ENCODE results near the gene CUL7. TPM values are rescaled to one million over a fixed set of nuclear protein-coding genes. Genes with fewer than 3 reads are reported as not detected.
"Not testable (repeated sequence)": the region's sequence is repeated elsewhere in the genome, so short reads cannot be mapped to it uniquely, and the experiment has no call there.

CUL7 gene
- total RNA-seq, 2 experiments from 2014 or later, result 9.7 to 11.2 TPM

- H3K36me3 Mint-ChIP-seq (ENCODE audit: low read depth); H3K9me3 Mint-ChIP-seq; H3K4me3 Mint-ChIP-seq; H3K27me3 Mint-ChIP-seq; DNase-seq; H3K27ac Mint-ChIP-seq; POLR2A ChIA-PET; H3K4me1 Mint-ChIP-seq: not testable (repeated sequence)
- CTCF ChIA-PET, result interaction anchor here (0.9 to 1.3 kb wide), 3 partner anchors 15 to 145 kb away, joined by 3 to 4 read pairs (median 4); no protein-coding TSS in a partner anchor
Measured at GRCh38 chr6:42998205-42998604, 55.4 kb downstream of the CUL7 start.

DNA sequence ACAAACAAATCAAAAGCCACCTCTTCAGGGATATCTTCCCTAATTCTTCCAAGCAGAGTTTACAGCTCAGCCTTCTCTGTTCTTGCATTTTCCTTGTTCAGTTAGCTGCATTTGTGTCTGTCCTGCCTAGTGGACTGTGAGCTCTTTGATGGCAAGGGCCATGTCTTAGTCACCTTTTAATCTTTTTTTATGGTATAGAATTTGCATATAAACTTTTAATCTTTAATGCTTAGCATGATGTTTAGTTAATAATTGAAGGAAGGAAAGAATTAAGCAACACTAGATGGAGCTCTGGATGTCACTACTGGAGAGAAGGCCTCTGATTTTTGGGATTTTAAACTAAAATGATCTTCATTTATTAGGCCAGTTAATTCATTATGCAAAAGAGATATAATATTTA, 57.1 kb downstream of the CUL7 start:
- ChIA-PET POLR2A (no interaction called here), CTCF (interaction anchor here (0.9 to 1.8 kb wide), 6 partner anchors 10 to 24 kb away, joined by 3 to 7 read pairs (median 4); partner anchors contain the start of gene PPP2R5D)
- Mint-ChIP-seq H3K4me3 (no peak overlapping the region), H3K4me1 (peaks cover 5% of the 10 kb centered on the region), H3K36me3 (ENCODE audit: low read depth) (peaks cover 2% of the 10 kb centered on the region), H3K9me3 (no peaks in the 10 kb centered on the region), H3K27ac (no peak overlapping the region), H3K27me3 (no peaks in the 10 kb centered on the region)
- DNase-seq, result no peak

DNA sequence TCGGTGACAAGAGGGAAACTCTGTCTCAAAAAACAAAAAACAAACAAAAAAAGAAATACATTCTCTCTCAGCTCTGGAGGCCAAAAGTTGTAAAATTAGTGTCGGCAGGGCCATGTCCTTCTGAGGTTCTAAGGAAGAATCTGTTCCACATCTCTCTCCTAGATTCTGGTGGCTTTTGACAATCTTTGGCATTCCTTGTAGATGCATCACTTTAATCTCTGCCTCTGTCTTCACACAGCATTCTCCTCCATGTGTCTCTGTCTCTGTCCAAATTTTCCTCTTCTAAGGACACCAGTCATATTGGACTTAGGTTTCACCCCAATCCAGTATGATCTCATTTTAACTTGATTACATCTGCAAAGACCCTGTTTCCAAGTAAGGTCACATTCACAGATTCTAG, 60.2 kb downstream of the CUL7 start:
- Mint-ChIP-seq H3K4me1 (peaks cover 13% of the 10 kb centered on the region), H3K36me3 (ENCODE audit: low read depth) (peaks cover 17% of the 10 kb centered on the region), H3K4me3 (no peak overlapping the region), H3K27ac (no peak overlapping the region), H3K27me3 (no peaks in the 10 kb centered on the region), H3K9me3 (no peaks in the 10 kb centered on the region)
- CTCF ChIA-PET, result no interaction called here
- POLR2A ChIA-PET, result no interaction called here
- no peak for DNase-seq

GRCh38 chr6:42989923-42990322, 63.7 kb downstream of the CUL7 start:
- Mint-ChIP-seq H3K27me3 (no peaks in the 10 kb centered on the region), H3K27ac (no peak overlapping the region), H3K4me3 (no peak overlapping the region), H3K36me3 (ENCODE audit: low read depth) (peaks cover 37% of the 10 kb centered on the region), H3K4me1 (peaks cover 43% of the 10 kb centered on the region), H3K9me3 (no peaks in the 10 kb centered on the region)
- ChIA-PET POLR2A (interaction anchor here (0.5 kb wide), 1 partner anchor 15 kb away, joined by 4 read pairs; no protein-coding TSS in a partner anchor), CTCF (no interaction called here)
- no peak for DNase-seq

- H3K27ac Mint-ChIP-seq, result no peak overlapping the region
- CTCF ChIA-PET, result interaction anchor here (0.5 to 1.7 kb wide), 7 partner anchors 16 to 207 kb away, joined by 3 to 6 read pairs (median 4); no protein-coding TSS in a partner anchor
- H3K4me1 Mint-ChIP-seq, result peaks cover 47% of the 10 kb centered on the region
- POLR2A ChIA-PET, result interaction anchor here (0.6 kb wide), 1 partner anchor 8 kb away, joined by 3 read pairs; no protein-coding TSS in a partner anchor
- no peak for DNase-seq
- H3K36me3 Mint-ChIP-seq (ENCODE audit: low read depth), result peaks cover 36% of the 10 kb centered on the region
- no peaks in the 10 kb centered on the region for H3K27me3 Mint-ChIP-seq
- H3K4me3 Mint-ChIP-seq, result no peak overlapping the region
- H3K9me3 Mint-ChIP-seq, result no peaks in the 10 kb centered on the region
Measured at GRCh38 chr6:42988486-42989020, 65.1 kb downstream of the CUL7 start.

Other genes starting within 250 kb of the CUL7 start
- gene RPL7L1, start 174.2 kb downstream of the CUL7 start, total RNA-seq, result 10 to 100 TPM; 68.7 to 74.0 TPM
- not detected for gene PTCRA, start 137.8 kb downstream of the CUL7 start, total RNA-seq
- gene CNPY3, start 124.4 kb downstream of the CUL7 start, total RNA-seq, result 10 to 100 TPM; 69.7 to 75.0 TPM
- gene GNMT, start 93.1 kb downstream of the CUL7 start, total RNA-seq, result 1 to 10 TPM; 1.1 to 1.3 TPM
- gene PEX6, start 74.7 kb downstream of the CUL7 start, total RNA-seq, result 10 to 100 TPM; 18.7 to 21.3 TPM
- 10 to 100 TPM; 62.0 to 68.1 TPM for gene PPP2R5D, start 69.3 kb downstream of the CUL7 start, total RNA-seq
- gene MEA1, start 39.9 kb downstream of the CUL7 start, total RNA-seq, result 10 to 100 TPM; 58.9 to 70.1 TPM
- gene KLHDC3, start 39.6 kb downstream of the CUL7 start, total RNA-seq, result 10 to 100 TPM; 64.7 to 74.2 TPM
- gene RRP36, start 32.2 kb downstream of the CUL7 start, total RNA-seq, result 10 to 100 TPM; 65.3 to 68.4 TPM
- 10 to 100 TPM; 53.9 to 59.3 TPM for gene MRPL2, start 5.6 kb upstream of the CUL7 start, total RNA-seq
- 10 to 100 TPM; 12.7 to 17.0 TPM for gene KLC4, start 5.8 kb upstream of the CUL7 start, total RNA-seq
- 1 to 10 TPM; 1.3 to 1.9 TPM for gene PTK7, start 22.5 kb upstream of the CUL7 start, total RNA-seq
- gene SRF, start 117.4 kb upstream of the CUL7 start, total RNA-seq, result 10 to 100 TPM; 40.8 to 41.9 TPM
- 10 to 100 TPM; 57.8 to 60.7 TPM for gene CUL9, start 128.3 kb upstream of the CUL7 start, total RNA-seq
- 10 to 100 TPM; 36.7 to 48.6 TPM for gene DNPH1, start 175.6 kb upstream of the CUL7 start, total RNA-seq
- under 1 TPM; 0.07 to 0.12 TPM for gene TTBK1, start 189.6 kb upstream of the CUL7 start, total RNA-seq
- not detected for gene SLC22A7, start 244.4 kb upstream of the CUL7 start, total RNA-seq